GM19328 (cell line): ENCODE results near the gene IL12RB2.

ENCODE experiments used
- ATAC-seq: cut with Tn5 transposase; IDR thresholded peaks from one replicate; pipeline ENCODE4 v1.9.1; 2021; ENCODE audit warnings: mild to moderate bottlenecking, moderate library complexity; ENCODE audit not compliant: unreplicated experiment

IL12RB2 gene

GRCh38 chr1:67347688-67348472, 40.2 kb downstream of the IL12RB2 start:
- no peak for ATAC-seq

DNA sequence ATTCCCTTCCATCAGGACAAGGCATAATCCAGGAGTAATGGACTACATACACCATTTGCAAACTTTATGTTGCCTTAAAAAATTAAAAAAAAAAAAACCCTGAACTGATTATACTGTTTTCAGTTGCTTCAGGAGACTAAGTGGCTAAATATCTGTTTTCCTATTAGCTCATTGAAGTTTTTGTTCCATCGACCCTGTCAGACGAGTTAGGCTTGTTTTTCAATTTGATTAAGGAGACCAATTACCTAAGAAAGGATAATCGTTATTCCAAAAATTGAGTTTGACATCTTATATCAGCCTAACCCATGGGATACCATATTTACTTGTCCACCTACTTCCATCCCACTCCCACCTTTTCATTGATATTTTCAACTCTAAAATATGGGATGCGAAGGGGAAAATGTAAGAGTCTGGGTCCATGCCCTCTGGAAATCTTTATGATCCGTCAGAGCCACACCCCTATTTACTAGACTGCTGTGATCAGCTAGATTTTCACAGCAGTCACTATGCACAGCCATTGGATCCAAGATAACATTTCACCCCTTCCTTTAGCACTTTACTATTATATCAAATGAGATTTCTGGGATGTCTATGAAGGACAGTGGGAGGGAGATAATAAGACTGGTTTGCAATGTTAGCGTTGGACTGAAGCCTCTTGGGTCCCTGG, 41.0 kb downstream of the IL12RB2 start:
- ATAC-seq: no peak

DNA sequence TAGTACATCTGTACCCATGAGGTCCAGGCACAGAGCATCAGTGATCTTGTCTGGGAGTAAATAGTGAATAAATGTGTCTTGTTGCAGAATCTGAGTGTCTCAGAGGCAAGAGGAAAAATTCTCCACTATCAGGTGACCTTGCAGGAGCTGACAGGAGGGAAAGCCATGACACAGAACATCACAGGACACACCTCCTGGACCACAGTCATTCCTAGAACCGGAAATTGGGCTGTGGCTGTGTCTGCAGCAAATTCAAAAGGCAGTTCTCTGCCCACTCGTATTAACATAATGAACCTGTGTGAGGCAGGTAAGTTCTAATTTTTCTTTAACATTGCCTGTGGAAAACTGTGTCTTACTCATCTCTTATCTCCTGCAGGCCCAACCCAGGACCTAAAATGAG, 43.1 kb downstream of the IL12RB2 start:
- no peak for ATAC-seq

DNA sequence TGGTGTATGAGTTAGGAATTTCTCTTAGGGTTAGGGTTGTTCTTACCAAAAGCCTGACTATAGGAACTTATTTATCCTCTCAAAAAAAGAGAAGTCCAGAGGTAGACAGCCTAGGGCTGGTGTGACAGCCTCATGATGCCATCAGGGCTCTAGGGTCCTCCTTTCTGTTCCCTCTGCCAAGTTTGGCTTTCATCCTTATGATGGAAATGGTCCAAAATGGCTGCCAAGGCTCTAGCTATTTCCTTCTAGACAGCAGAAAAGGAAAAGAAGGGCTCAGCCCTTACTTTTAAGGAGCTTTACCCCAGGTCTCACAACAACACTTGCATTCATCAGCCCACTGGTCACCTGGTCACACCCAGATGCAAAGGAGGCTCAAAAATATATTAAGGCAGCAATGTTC, 44.5 kb downstream of the IL12RB2 start:
- no peak for ATAC-seq

DNA sequence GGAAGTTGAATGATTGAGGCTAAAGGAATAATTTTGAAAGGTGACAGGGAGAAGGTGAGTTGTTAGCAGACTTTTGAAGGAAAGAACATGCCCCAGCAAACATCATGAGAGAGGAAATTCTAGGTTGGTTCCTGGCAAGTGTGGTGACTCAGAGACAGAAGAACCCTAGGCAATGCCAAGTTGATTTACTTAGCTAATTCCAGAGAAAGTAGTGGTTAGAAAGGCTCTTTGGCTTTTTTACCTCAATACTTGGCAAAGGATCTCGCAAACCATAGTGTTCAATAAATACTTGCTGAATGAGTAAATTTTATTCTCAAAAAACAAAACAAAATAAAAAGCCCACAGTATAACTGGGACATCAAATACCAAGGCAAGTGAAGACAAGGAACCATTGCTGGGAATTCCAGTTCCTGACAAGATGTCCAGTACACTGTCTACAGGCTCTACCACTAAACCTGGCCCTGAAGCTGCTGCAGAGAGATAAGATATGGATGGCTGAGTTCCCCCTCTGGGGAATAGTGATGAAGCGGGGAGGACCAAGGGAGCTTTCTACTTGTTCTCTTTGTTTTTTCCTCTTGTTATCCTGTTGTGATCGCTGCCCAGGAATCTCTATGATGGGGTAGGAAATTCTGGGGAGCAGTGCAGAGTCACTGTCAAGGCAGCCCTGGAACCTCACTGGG, 48.2 kb downstream of the IL12RB2 start:
- no peak for ATAC-seq

DNA sequence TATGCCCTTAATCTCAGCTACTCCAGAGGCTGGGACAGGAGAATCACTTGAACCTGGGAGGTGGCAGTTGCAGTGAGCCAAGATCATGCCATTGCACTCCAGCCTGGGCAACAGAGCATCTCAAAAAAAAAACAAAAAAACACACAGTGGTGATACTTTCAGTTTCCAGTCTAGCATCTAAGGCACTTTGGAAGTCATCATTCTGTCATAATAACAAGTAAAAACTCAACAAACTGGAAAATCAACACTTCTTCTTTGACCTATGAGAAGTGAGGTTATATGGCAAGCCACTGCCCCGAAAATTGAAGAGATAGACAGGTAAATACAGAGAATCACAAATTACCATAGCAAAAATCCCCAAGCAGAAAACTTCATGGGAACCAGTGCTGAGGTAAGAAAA, 51.9 kb downstream of the IL12RB2 start:
- ATAC-seq: no peak

- ATAC-seq: no peak
These were observed 54.0 kb downstream of the IL12RB2 start for GRCh38 chr1:67361641-67362040.

GRCh38 chr1:67367370-67368045, 59.8 kb downstream of the IL12RB2 start:
- ATAC-seq: no peak

GRCh38 chr1:67368046-67368514, 60.4 kb downstream of the IL12RB2 start:
- no peak for ATAC-seq

DNA sequence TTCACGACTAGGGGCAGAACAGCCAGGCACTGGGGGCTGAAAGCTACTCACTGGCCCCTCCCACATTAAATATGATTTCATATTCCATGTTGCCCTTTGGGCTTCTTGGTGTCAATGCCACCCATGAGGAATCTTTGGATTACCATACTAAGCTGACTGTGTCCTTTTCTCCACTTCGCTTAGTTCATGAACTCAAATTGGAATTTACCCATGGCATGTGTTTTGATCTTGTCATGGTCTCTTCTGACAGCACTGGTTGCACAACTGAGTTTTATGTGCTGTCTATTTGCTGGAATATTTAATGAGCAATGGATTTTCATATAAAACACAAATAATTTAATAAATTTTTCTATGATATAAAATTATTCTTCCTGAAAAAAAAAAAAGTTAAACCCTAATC, 63.4 kb downstream of the IL12RB2 start:
- no peak for ATAC-seq

- ATAC-seq: no peak
These were observed 64.0 kb downstream of the IL12RB2 start for GRCh38 chr1:67371681-67372080.

- ATAC-seq: no peak
These were observed 64.5 kb downstream of the IL12RB2 start for GRCh38 chr1:67372136-67372535.

- no peak for ATAC-seq
These were observed 65.2 kb downstream of the IL12RB2 start for GRCh38 chr1:67372898-67373297.

- ATAC-seq: no peak
These were observed 68.7 kb downstream of the IL12RB2 start for GRCh38 chr1:67376381-67376780.

GRCh38 chr1:67377253-67377652, 69.6 kb downstream of the IL12RB2 start:
- ATAC-seq: no peak

- no peak for ATAC-seq
These were observed 73.5 kb downstream of the IL12RB2 start for GRCh38 chr1:67381154-67381553.

GRCh38 chr1:67382292-67382691, 74.6 kb downstream of the IL12RB2 start:
- ATAC-seq: no peak

GRCh38 chr1:67383999-67384638, 76.4 kb downstream of the IL12RB2 start:
- no peak for ATAC-seq

DNA sequence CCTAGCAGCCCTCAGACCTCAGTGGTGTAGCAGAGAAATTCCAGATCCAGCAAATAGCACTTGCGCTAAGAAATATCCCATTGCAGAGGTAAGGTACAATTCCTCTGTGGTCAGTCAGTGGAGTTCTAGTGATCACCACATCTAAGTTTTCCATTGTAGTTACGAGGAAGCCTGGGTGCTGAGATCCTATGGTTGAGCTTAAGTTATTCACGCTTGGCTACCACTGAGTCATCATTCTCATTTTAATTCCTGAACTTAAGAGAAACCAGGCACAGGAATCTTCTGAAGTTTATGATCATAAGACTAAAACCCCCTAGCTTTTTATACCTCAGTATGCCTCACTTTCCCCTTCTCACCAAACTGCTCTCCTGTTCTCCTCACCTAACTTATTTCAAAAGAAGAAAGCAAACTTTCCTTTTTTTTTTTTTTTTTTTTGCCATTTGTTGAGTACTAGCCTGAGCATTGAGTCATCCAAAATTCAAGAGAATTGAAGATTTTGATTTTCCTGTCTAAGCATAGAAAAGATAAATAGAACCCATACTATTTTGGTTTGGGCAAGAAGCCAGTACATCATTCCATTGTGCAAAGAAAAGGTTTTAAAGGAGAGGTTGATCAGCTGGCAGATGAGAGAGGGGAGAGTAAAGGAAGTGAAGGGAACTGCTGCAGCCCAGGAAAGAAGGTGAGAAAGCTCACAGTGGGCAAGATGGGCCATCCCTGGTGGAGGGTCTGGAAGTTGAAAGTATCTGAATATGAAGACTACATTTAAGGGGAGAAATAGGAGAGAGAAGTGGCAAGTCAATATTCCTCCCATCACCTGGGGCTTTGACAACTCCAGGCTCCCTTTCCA, 82.6 kb downstream of the IL12RB2 start:
- ATAC-seq: no peak

- ATAC-seq: no peak
These were observed 85.6 kb downstream of the IL12RB2 start for GRCh38 chr1:67393240-67393639.
